Measurements from ENCODE around the gene PTPRS.
A peak's percentile ranks its signal among the peaks of the same experiment; 100 is the strongest.

Gene PTPRS

GRCh38 chr19:5326545-5326944 is 14.1 kb downstream of the PTPRS start:
- Histone ChIP-seq H3K4me3 (ENCODE audit: insufficient read length, low read depth) (no peak overlapping the region), H3K9ac (ENCODE audit: insufficient read length, low read depth) (peak overlapping the region; percentile 1), H3K4me1 (ENCODE audit: insufficient read depth, insufficient read length) (peaks cover 7% of the 10 kb centered on the region), H3K9me3 (ENCODE audit: insufficient read depth, low read length) (no peaks in the 10 kb centered on the region), H3K36me3 (ENCODE audit: insufficient read depth, insufficient read length, low read length) (peaks cover 36% of the 10 kb centered on the region), H3K27me3 (ENCODE audit: insufficient read depth, insufficient read length) (no peaks in the 10 kb centered on the region)
- DNase-seq (ENCODE audit: low read depth, low spot score), result no peak
- no peak for TF ChIP-seq YY1 (IDR thresholded peaks at IDR 0.05; ENCODE audit: insufficient read depth, insufficient read length)
- no peak for TF ChIP-seq ZNF274 (IDR thresholded peaks at IDR 0.05; ENCODE audit: low read depth, low read length)
- no peak for TF ChIP-seq SUZ12 (IDR thresholded peaks at IDR 0.05; ENCODE audit: extremely low read depth, insufficient read depth, insufficient read length)

- no peak for DNase-seq (ENCODE audit: low read depth, low spot score)
- Histone ChIP-seq H3K4me3 (ENCODE audit: insufficient read length, low read depth) (no peak overlapping the region), H3K9me3 (ENCODE audit: insufficient read depth, low read length) (no peaks in the 10 kb centered on the region), H3K4me1 (ENCODE audit: insufficient read depth, insufficient read length) (peaks cover 5% of the 10 kb centered on the region), H3K27me3 (ENCODE audit: insufficient read depth, insufficient read length) (no peaks in the 10 kb centered on the region), H3K9ac (ENCODE audit: insufficient read length, low read depth) (no peak overlapping the region), H3K36me3 (ENCODE audit: insufficient read depth, insufficient read length, low read length) (peaks cover 30% of the 10 kb centered on the region)
- TF ChIP-seq SUZ12 (IDR thresholded peaks at IDR 0.05; ENCODE audit: extremely low read depth, insufficient read depth, insufficient read length), result no peak
- TF ChIP-seq YY1 (IDR thresholded peaks at IDR 0.05; ENCODE audit: insufficient read depth, insufficient read length), result no peak
- TF ChIP-seq ZNF274 (IDR thresholded peaks at IDR 0.05; ENCODE audit: low read depth, low read length), result no peak
Observed at GRCh38 chr19:5324947-5325346, 15.7 kb downstream of the PTPRS start.

GRCh38 chr19:5323475-5323811 is 17.2 kb downstream of the PTPRS start:
- H3K4me1 ChIP-seq (ENCODE audit: insufficient read depth, insufficient read length), result peaks cover 5% of the 10 kb centered on the region
- no peaks in the 10 kb centered on the region for H3K9me3 ChIP-seq (ENCODE audit: insufficient read depth, low read length)
- H3K4me3 ChIP-seq (ENCODE audit: insufficient read length, low read depth), result no peak overlapping the region
- DNase-seq (ENCODE audit: low read depth, low spot score), result no peak
- H3K36me3 ChIP-seq (ENCODE audit: insufficient read depth, insufficient read length, low read length), result peaks cover 23% of the 10 kb centered on the region
- H3K9ac ChIP-seq (ENCODE audit: insufficient read length, low read depth), result no peak overlapping the region
- TF ChIP-seq YY1 (IDR thresholded peaks at IDR 0.05; ENCODE audit: insufficient read depth, insufficient read length), result no peak
- no peak for TF ChIP-seq SUZ12 (IDR thresholded peaks at IDR 0.05; ENCODE audit: extremely low read depth, insufficient read depth, insufficient read length)
- TF ChIP-seq ZNF274 (IDR thresholded peaks at IDR 0.05; ENCODE audit: low read depth, low read length), result no peak
- no peaks in the 10 kb centered on the region for H3K27me3 ChIP-seq (ENCODE audit: insufficient read depth, insufficient read length)

- TF ChIP-seq SUZ12 (IDR thresholded peaks at IDR 0.05; ENCODE audit: extremely low read depth, insufficient read depth, insufficient read length) (no peak), ZNF274 (IDR thresholded peaks at IDR 0.05; ENCODE audit: low read depth, low read length) (no peak), YY1 (IDR thresholded peaks at IDR 0.05; ENCODE audit: insufficient read depth, insufficient read length) (no peak)
- no peak overlapping the region for H3K4me3 ChIP-seq (ENCODE audit: insufficient read length, low read depth)
- DNase-seq (ENCODE audit: low read depth, low spot score), result no peak
- H3K4me1 ChIP-seq (ENCODE audit: insufficient read depth, insufficient read length), result peaks cover 4% of the 10 kb centered on the region
- H3K9me3 ChIP-seq (ENCODE audit: insufficient read depth, low read length), result no peaks in the 10 kb centered on the region
- H3K9ac ChIP-seq (ENCODE audit: insufficient read length, low read depth), result peak overlapping the region; percentile 11
- no peaks in the 10 kb centered on the region for H3K27me3 ChIP-seq (ENCODE audit: insufficient read depth, insufficient read length)
- H3K36me3 ChIP-seq (ENCODE audit: insufficient read depth, insufficient read length, low read length), result peaks cover 23% of the 10 kb centered on the region
Observed at GRCh38 chr19:5321851-5322681, 18.5 kb downstream of the PTPRS start.

GRCh38 chr19:5321066-5321642 is 19.5 kb downstream of the PTPRS start:
- peaks cover 23% of the 10 kb centered on the region for H3K36me3 ChIP-seq (ENCODE audit: insufficient read depth, insufficient read length, low read length)
- no peaks in the 10 kb centered on the region for H3K27me3 ChIP-seq (ENCODE audit: insufficient read depth, insufficient read length)
- TF ChIP-seq ZNF274 (IDR thresholded peaks at IDR 0.05; ENCODE audit: low read depth, low read length), result no peak
- H3K9me3 ChIP-seq (ENCODE audit: insufficient read depth, low read length), result no peaks in the 10 kb centered on the region
- no peaks in the 10 kb centered on the region for H3K4me1 ChIP-seq (ENCODE audit: insufficient read depth, insufficient read length)
- H3K4me3 ChIP-seq (ENCODE audit: insufficient read length, low read depth), result no peak overlapping the region
- no peak overlapping the region for H3K9ac ChIP-seq (ENCODE audit: insufficient read length, low read depth)
- no peak for DNase-seq (ENCODE audit: low read depth, low spot score)

GRCh38 chr19:5319516-5319915 is 21.1 kb downstream of the PTPRS start:
- no peak for DNase-seq (ENCODE audit: low read depth, low spot score)
- no peaks in the 10 kb centered on the region for H3K9me3 ChIP-seq (ENCODE audit: insufficient read depth, low read length)
- no peak overlapping the region for H3K9ac ChIP-seq (ENCODE audit: insufficient read length, low read depth)
- no peaks in the 10 kb centered on the region for H3K27me3 ChIP-seq (ENCODE audit: insufficient read depth, insufficient read length)
- H3K4me3 ChIP-seq (ENCODE audit: insufficient read length, low read depth), result no peak overlapping the region
- H3K36me3 ChIP-seq (ENCODE audit: insufficient read depth, insufficient read length, low read length), result peaks cover 13% of the 10 kb centered on the region
- no peaks in the 10 kb centered on the region for H3K4me1 ChIP-seq (ENCODE audit: insufficient read depth, insufficient read length)
- TF ChIP-seq YY1 (IDR thresholded peaks at IDR 0.05; ENCODE audit: insufficient read depth, insufficient read length) (no peak), SUZ12 (IDR thresholded peaks at IDR 0.05; ENCODE audit: extremely low read depth, insufficient read depth, insufficient read length) (no peak), ZNF274 (IDR thresholded peaks at IDR 0.05; ENCODE audit: low read depth, low read length) (no peak)

- H3K4me1 ChIP-seq (ENCODE audit: insufficient read depth, insufficient read length), result no peaks in the 10 kb centered on the region
- no peak for TF ChIP-seq YY1 (IDR thresholded peaks at IDR 0.05; ENCODE audit: insufficient read depth, insufficient read length)
- TF ChIP-seq ZNF274 (IDR thresholded peaks at IDR 0.05; ENCODE audit: low read depth, low read length), result no peak
- TF ChIP-seq SUZ12 (IDR thresholded peaks at IDR 0.05; ENCODE audit: extremely low read depth, insufficient read depth, insufficient read length), result no peak
- H3K9me3 ChIP-seq (ENCODE audit: insufficient read depth, low read length), result no peaks in the 10 kb centered on the region
- H3K9ac ChIP-seq (ENCODE audit: insufficient read length, low read depth), result no peak overlapping the region
- no peak overlapping the region for H3K4me3 ChIP-seq (ENCODE audit: insufficient read length, low read depth)
- H3K27me3 ChIP-seq (ENCODE audit: insufficient read depth, insufficient read length), result no peaks in the 10 kb centered on the region
- peaks cover 7% of the 10 kb centered on the region for H3K36me3 ChIP-seq (ENCODE audit: insufficient read depth, insufficient read length, low read length)
- no peak for DNase-seq (ENCODE audit: low read depth, low spot score)
Observed at GRCh38 chr19:5318306-5318705, 22.3 kb downstream of the PTPRS start.
